ENCODE results near the gene MAP7.

GRCh38 chr6:136486357-136486756, 63.9 kb downstream of the MAP7 start:
- no peak for TF ChIP-seq CTCF (IDR thresholded peaks at IDR 0.05; ENCODE audit: low read depth, low read length)
- TF ChIP-seq EZH2phosphoT487 (IDR thresholded peaks at IDR 0.05; ENCODE audit: low read depth), result no peak

Measured in OCI-LY3 (cell line).